Ovary (tissue), 3 donors: ENCODE measurements around the gene CHRFAM7A.
"Not testable (repeated sequence)": the region's sequence is repeated elsewhere in the genome, so short reads cannot be mapped to it uniquely, and the experiment has no call there.

ENCODE experiments used
- CTCF ChIP-seq, 3 donors: fragments of 450-650 bp in 2 of 3; fragments of 200-600 bp in 1 of 3; IDR thresholded peaks; one replicate each; pipeline versions ENCODE4 v1.5.1 to v1.8.0; 2016 to 2022; ENCODE audit warnings: antibody characterized with exemption in 3 of 3, mild to moderate bottlenecking in 1 of 3
- EP300 ChIP-seq: sonication (generic); formaldehyde crosslinking; IDR thresholded peaks from one replicate; pipeline ENCODE4 v1.6.1; 2017; ENCODE audit warnings: antibody characterized with exemption
- POLR2A ChIP-seq: fragments of 450-650 bp; IDR thresholded peaks from one replicate; pipeline ENCODE4 v1.6.1; 2017; ENCODE audit warnings: antibody characterized with exemption, mild to moderate bottlenecking, moderate library complexity
- donor health status: DM: no; HTN: no; CAD: no.

- TF ChIP-seq CTCF (IDR thresholded peaks at IDR 0.05); POLR2A; EP300: not testable (repeated sequence)
These were observed 56.8 kb downstream of the CHRFAM7A start for GRCh38 chr15:30336584-30336983.
